Ecto neural progenitor cell (in vitro differentiated cells): Measurements from ENCODE around the gene SEPTIN2.
"Not testable (repeated sequence)": the region's sequence is repeated elsewhere in the genome, so short reads cannot be mapped to it uniquely, and the experiment has no call there.

Experiments used
- DNase-seq: peaks from one replicate; pipeline ENCODE4 v3.0.0-alpha.2; 2018; ENCODE audit warnings: low spot score

Gene SEPTIN2

GRCh38 chr2:241386519-241386918 lies 70.8 kb downstream of the SEPTIN2 start:
- no peak for DNase-seq

GRCh38 chr2:241389697-241390096 lies 74.0 kb downstream of the SEPTIN2 start:
- DNase-seq: no peak

GRCh38 chr2:241390301-241391206 lies 74.8 kb downstream of the SEPTIN2 start:
- no peak for DNase-seq

- no peak for DNase-seq
Observed at GRCh38 chr2:241391892-241392665, 76.4 kb downstream of the SEPTIN2 start.

GRCh38 chr2:241392753-241393152 lies 77.0 kb downstream of the SEPTIN2 start:
- DNase-seq: not testable (repeated sequence)

GRCh38 chr2:241393524-241394196 lies 77.9 kb downstream of the SEPTIN2 start:
- no peak for DNase-seq

GRCh38 chr2:241396809-241397208 lies 81.1 kb downstream of the SEPTIN2 start:
- not testable (repeated sequence) for DNase-seq

- DNase-seq: no peak
Observed at GRCh38 chr2:241399941-241400922, 84.5 kb downstream of the SEPTIN2 start.
